Measurements from ENCODE around the gene ARID5B.
"Not testable (repeated sequence)": the region's sequence is repeated elsewhere in the genome, so short reads cannot be mapped to it uniquely, and the experiment has no call there.

Gene ARID5B

DNA sequence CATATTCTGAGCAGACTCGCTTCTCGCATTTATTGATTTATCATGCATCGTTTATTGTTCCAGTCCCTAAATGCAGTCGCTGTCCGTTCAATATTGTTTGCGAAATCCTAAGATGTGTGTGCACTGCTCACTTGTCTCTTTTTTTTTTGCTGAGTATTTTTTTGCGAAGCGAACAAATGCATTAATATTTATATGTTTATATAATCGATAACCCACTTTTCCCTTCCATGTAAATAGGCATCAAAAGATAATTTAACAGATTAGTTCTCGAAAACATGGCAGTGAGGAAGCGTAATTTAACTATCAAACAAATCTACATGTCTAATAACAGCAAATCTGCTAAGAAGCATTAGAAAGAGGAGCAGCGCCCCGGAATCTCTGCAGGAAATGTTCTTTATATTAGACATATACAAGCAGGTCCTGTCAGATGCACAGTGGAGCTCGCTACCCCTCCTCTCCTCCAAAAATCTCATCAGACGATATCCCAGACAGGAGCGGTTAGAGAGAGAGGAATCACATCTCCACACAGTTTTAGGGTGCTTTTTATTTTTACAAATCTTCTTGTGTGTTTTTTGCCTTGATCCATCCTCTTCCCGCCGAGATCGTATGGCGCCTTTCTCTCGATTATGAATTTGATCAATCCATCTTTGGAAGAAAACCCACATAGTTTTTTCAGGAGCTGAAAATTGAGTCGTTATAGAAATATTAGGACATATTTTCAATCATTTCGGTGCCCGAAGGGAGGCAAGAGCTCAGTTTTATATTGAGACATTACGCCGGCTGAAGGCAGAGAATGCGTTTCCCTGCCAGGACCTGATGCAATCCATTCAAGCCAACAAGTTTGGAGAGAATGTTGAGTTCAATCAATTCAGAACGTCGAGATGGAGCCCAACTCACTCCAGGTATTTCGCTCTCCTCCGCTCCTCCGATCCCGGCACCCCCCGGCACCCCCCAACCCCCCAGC is at the start of gene ARID5B:
ARID5B (plus strand) TSS at position 871 of the 964 bp plus-strand sequence; CDS start at position 882, 11 bp downstream.
- peak; percentile 57 for DNase-seq (ENCODE audit: low spot score)

DNA sequence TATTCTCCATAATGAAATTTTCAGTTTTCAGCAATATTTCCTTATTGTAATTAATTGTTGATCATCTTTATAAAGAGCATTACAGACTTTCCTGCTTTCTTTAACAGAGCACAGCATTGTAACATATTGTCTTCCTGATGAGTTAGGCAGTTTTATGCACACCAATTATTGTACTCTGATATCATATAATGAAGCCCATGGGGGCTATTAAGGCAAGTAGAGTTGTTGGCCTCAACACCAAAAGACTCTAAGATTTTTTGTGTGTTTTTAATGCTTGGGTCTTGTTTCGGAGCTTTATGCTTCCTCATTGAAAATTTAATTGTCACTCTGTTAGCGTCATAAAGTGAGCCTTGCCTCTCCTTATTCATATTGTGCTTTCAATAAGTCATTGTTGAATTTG is 49.2 kb upstream of the ARID5B start:
- no peak for DNase-seq (ENCODE audit: low spot score)

GRCh38 chr10:61855771-61856170 is 45.7 kb upstream of the ARID5B start:
- no peak for DNase-seq (ENCODE audit: low spot score)

- no peak for DNase-seq (ENCODE audit: low spot score)
These were observed 43.8 kb upstream of the ARID5B start for GRCh38 chr10:61857746-61858145.

GRCh38 chr10:61859786-61860185 is 41.7 kb upstream of the ARID5B start:
- no peak for DNase-seq (ENCODE audit: low spot score)

- peak; percentile 33 for DNase-seq (ENCODE audit: low spot score)
These were observed 40.3 kb upstream of the ARID5B start for GRCh38 chr10:61860964-61861758.

DNA sequence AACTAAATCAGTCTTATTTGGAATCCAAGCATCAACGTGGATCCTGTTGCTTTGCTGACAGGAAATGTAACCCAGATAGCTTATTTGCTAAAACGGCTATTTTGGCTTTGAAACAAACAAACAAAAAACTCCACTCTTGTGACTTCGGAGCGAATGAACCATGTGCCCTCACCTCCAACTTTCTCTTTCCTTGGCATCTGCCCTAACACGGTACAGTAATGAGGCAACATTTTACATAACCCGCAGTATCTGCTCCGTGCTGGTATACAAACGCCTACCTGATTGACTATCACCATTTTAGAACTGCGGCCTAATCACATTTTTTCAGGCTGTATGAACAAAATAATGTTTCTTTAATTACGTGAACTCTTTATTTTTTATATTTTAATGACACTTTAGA is 37.5 kb upstream of the ARID5B start:
- no peak for DNase-seq (ENCODE audit: low spot score)

GRCh38 chr10:61866700-61867368 is 34.7 kb upstream of the ARID5B start:
- no peak for DNase-seq (ENCODE audit: low spot score)

DNA sequence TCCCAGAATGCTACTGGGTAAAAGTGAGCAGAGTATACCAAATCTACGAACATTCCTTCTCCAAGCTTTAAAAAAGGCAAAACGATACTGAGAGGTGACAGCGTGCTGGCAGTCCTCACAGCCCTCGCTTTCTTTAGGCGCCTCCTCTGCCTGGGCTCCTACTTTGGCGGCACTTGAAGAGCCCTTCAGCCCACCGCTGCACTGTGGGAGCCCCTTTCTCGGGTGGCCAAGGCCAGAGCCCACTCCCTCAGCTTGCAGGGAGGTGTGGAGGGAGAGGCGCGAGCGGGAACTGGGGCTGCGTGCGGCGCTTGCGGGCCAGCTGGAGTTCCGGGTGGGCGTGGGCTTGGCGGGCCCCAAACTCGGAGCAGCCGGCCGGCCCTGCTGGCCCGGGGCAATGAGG is 34.1 kb upstream of the ARID5B start:
- not testable (repeated sequence) for DNase-seq (ENCODE audit: low spot score)

GRCh38 chr10:61867817-61868216 is 33.7 kb upstream of the ARID5B start:
- DNase-seq (ENCODE audit: low spot score) = not testable (repeated sequence)

DNA sequence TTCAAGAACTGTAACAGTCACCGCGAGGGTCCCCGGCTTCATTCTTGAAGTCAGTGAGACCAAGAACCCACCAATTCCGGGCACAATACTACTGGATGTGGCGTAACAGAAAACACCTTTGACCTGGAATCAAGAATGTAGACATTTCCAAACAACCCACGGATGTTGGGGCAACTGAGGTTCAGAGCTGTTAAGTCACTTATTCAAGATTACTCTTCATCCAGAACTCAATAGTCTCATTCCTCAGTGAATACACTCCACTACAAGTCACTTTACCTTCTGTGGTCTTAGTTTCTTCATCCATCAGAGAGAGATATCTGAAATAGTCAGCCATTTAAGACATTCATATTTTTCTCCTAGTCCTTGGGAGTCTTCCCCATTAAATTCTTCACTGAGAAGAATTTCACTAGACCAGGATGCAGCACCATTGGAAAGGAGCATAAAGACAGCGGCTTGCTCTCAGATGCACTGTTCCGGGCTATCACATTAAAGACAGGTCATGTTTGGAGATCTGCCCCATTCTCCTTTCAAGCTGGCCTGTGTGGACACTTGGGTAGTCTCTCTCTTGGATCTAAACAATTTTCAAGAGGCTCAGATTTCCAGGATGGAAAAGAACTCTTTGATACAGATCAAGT is 32.3 kb upstream of the ARID5B start:
- no peak for DNase-seq (ENCODE audit: low spot score)

GRCh38 chr10:61869774-61870525 is 31.5 kb upstream of the ARID5B start:
- peak; percentile 42 for DNase-seq (ENCODE audit: low spot score)

DNA sequence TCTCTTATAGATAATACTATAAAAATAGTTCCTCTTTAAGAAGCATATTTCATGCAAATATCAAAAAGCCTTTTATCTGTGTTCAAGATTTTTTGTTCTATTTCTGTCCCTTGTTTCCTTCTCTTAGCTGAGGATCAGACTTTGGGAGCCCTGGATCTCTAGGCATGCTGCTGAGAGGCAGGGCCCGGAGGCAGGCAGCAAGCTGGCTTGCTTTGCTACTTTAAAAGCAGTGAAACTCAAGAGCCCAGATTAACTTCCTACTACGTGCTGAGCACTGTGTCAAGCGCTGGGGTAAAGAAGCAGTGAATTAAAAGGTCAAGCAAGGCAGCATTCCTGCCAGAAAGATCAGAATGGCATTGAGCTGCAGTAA is 31.0 kb upstream of the ARID5B start:
- no peak for DNase-seq (ENCODE audit: low spot score)

GRCh38 chr10:61871487-61871886 is 30.0 kb upstream of the ARID5B start:
- no peak for DNase-seq (ENCODE audit: low spot score)

DNA sequence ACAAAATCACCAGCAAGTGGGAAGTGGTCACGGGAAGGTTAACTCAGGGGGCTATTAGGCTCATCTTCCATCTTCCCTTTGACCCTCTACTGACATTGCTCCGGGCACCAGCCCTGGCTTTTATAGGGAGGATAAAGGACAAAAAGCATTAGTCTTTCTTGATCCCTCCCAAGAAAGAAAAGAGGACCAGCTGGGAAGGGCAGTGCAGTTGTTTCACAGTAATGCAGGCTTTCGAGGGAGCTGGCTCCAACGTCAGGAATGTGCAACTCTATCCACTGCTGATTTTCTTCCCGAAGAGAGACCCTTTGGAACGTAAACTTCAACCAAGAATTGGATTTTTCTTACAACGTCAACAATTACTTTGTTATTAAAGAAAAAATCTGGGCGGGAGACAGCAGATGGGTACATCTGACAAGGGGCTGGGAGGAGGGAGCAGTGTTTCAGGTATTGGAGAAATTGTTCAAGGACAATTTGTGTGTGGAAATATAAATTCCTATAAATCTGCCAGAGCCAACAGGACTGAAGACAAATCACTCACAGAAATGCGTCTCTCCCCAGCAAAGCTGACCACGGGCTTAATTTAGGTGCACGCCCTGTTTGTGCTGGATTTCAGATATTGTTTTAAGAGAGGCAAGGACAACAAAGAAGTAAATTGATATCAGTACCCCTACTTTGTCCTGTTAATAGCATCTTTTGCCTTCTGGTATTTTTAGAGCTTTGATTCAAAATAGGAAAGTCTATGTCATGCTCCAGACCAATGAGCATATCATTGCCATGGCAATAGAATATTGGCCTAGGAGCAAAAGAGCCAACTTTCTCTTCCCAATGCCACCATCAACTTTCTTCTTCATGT is 23.4 kb upstream of the ARID5B start:
- no peak for DNase-seq (ENCODE audit: low spot score)

GRCh38 chr10:61878740-61879068 is 22.8 kb upstream of the ARID5B start:
- DNase-seq (ENCODE audit: low spot score) = no peak

GRCh38 chr10:61882621-61883370 is 18.7 kb upstream of the ARID5B start:
- DNase-seq (ENCODE audit: low spot score) = no peak

DNA sequence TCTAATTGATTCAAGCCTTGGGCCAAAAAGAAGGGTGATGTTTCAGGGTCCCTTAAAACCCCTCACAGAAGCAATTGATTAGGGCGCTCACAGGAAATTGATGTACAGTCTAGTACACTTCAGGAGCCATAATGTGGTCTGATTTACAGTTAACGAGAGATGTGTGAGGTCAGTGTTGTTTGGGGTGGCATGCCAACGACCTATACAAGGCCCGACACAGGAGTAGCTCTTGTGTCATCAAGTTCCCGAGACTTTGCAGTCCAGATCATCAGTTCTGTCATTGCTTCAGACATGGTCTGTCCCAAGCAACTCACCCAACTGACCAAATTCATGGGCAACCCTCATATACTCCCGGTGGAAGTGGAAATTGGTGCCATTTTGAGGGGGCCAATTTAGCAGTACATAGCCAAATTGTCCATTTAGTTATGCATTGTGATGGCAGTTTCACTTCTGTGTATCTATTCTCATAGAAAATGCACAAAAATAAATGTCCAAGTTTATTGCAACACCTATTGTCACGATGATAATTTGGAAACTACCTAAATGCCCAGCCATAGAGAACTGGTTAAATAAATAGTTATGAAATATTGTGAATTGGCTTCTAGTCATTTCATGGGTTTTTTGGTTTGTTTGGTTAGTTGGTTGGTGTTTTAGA is 18.0 kb upstream of the ARID5B start:
- DNase-seq (ENCODE audit: low spot score) = no peak

DNA sequence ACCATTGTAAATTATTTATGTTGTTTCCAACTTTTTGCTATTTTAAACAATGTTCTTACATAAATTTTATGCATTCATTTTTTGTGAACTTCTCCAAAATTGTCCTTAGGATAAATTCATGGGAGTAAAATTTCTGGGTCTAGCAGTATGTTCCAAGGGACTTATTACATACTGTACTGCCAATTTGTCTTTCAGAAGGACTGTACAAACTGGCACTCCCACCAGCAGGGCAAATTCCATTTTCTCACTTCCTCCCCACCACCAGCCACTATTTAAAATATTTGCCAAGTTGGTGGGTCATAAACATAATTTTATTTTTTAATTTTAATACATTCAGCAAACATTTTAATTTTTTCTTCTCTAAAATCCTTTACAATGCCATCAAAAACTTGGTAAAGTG is 13.7 kb upstream of the ARID5B start:
- no peak for DNase-seq (ENCODE audit: low spot score)

Data from AG20443 (cell line).